GM10266 (cell line): ENCODE results near the gene C3AR1.
"Not testable (repeated sequence)": the region's sequence is repeated elsewhere in the genome, so short reads cannot be mapped to it uniquely, and the experiment has no call there.

Experiments
- DNase-seq: peaks from one replicate; pipeline ENCODE4 v3.0.0; 2012; ENCODE audit errors: extremely low spot score
- CTCF ChIP-seq: IDR thresholded peaks from 2 replicates; pipeline ENCODE4 v1.5.1; 2012; ENCODE audit warnings: mild to moderate bottlenecking, low read depth; ENCODE audit not compliant: control insufficient read depth, insufficient read depth; ENCODE audit errors: missing control alignments

The C3AR1 gene

GRCh38 chr12:8077207-8077606 lies 11.0 kb upstream of the C3AR1 start:
- no peak for DNase-seq
- TF ChIP-seq CTCF = no peak

- no peak for DNase-seq
- no peak for TF ChIP-seq CTCF
Observed at GRCh38 chr12:8076366-8076765, 10.2 kb upstream of the C3AR1 start.

- TF ChIP-seq CTCF = no peak
- DNase-seq = no peak
Observed at GRCh38 chr12:8075935-8076334, 9.8 kb upstream of the C3AR1 start.

GRCh38 chr12:8071820-8072219 lies 5.7 kb upstream of the C3AR1 start:
- DNase-seq = not testable (repeated sequence)

GRCh38 chr12:8069582-8069981 lies 3.4 kb upstream of the C3AR1 start:
- no peak for DNase-seq
- TF ChIP-seq CTCF = no peak

GRCh38 chr12:8064131-8064530 lies 2.0 kb downstream of the C3AR1 start:
- no peak for DNase-seq

GRCh38 chr12:8058506-8058905 lies 7.7 kb downstream of the C3AR1 start:
- DNase-seq = no peak
- no peak for TF ChIP-seq CTCF

More at GRCh38 chr12:8064131-8064530, 2.0 kb downstream of the C3AR1 start:
- no peak for TF ChIP-seq CTCF

- DNase-seq = no peak
- TF ChIP-seq CTCF = no peak
Observed at GRCh38 chr12:8057839-8058238, 8.3 kb downstream of the C3AR1 start.
